ENCODE measurements around the gene CHML.

Gene CHML

GRCh38 chr1:241617426-241617825 lies 22.7 kb downstream of the CHML start:
- no peak for DNase-seq

- DNase-seq: no peak
Measured at GRCh38 chr1:241615043-241615974, 24.9 kb downstream of the CHML start.

- no peak for DNase-seq
Measured at GRCh38 chr1:241614572-241614971, 25.6 kb downstream of the CHML start.

GRCh38 chr1:241614144-241614543 lies 26.0 kb downstream of the CHML start:
- DNase-seq: no peak

- DNase-seq: peak; percentile 89 to 92
Measured at GRCh38 chr1:241612533-241613477, 27.4 kb downstream of the CHML start.

- DNase-seq: peak; percentile 5 to 31
Measured at GRCh38 chr1:241611736-241612135, 28.4 kb downstream of the CHML start.

GRCh38 chr1:241611063-241611462 lies 29.1 kb downstream of the CHML start:
- peak; percentile 57 to 79 for DNase-seq

GRCh38 chr1:241610056-241610815 lies 29.9 kb downstream of the CHML start:
- DNase-seq: peak in 1 of 2 donors; percentile 1

GRCh38 chr1:241608379-241609033 lies 31.7 kb downstream of the CHML start:
- peak; percentile 47 to 73 for DNase-seq

GRCh38 chr1:241607497-241607896 lies 32.7 kb downstream of the CHML start:
- no peak for DNase-seq

GRCh38 chr1:241606544-241606943 lies 33.6 kb downstream of the CHML start:
- no peak for DNase-seq

- DNase-seq: peak in 1 of 2 donors; percentile 14
Measured at GRCh38 chr1:241605146-241605805, 34.9 kb downstream of the CHML start.

GRCh38 chr1:241603731-241604245 lies 36.4 kb downstream of the CHML start:
- peak; percentile 64 to 76 for DNase-seq

GRCh38 chr1:241600496-241600901 lies 39.7 kb downstream of the CHML start:
- DNase-seq: peak; percentile 45 to 47

- peak in 1 of 2 donors; percentile 1 for DNase-seq
Measured at GRCh38 chr1:241598249-241598648, 41.9 kb downstream of the CHML start.

GRCh38 chr1:241596633-241597032 lies 43.5 kb downstream of the CHML start:
- DNase-seq: peak in 1 of 2 donors; percentile 2

- no peak for DNase-seq
Measured at GRCh38 chr1:241593186-241593585, 47.0 kb downstream of the CHML start.

- peak; percentile 62 to 69 for DNase-seq
Measured at GRCh38 chr1:241592273-241592958, 47.8 kb downstream of the CHML start.

- DNase-seq: no peak
Measured at GRCh38 chr1:241591736-241592135, 48.4 kb downstream of the CHML start.

GRCh38 chr1:241591317-241591716 lies 48.9 kb downstream of the CHML start:
- DNase-seq: peak; percentile 26 to 47

All from inflammatory macrophage (primary cell).